ENCODE data around the gene MAGI3.
"Not testable (repeated sequence)": the region's sequence is repeated elsewhere in the genome, so short reads cannot be mapped to it uniquely, and the experiment has no call there.

MAGI3 gene

DNA sequence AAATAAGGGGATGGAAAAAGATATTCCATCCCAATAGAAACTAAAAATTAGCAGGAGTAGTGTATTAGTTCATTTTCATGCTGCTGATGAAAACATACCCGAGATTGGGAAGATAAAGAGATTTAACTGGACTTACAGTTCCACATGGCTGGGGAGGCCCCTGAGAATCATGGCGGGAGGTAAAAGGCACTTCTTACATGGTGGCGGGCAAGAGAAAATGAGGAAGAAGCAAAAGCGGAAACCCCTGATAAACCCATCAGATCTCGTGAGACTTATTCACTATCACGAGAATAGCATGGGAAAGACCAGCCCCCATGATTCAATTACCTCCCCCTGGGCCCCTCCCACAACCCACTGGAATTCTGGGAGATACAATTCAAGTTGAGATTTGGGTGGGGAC, 327.2 kb downstream of the MAGI3 start:
- not testable (repeated sequence) for DNase-seq

- not testable (repeated sequence) for DNase-seq
These were observed 328.3 kb downstream of the MAGI3 start for GRCh38 chr1:113718621-113719020.

DNA sequence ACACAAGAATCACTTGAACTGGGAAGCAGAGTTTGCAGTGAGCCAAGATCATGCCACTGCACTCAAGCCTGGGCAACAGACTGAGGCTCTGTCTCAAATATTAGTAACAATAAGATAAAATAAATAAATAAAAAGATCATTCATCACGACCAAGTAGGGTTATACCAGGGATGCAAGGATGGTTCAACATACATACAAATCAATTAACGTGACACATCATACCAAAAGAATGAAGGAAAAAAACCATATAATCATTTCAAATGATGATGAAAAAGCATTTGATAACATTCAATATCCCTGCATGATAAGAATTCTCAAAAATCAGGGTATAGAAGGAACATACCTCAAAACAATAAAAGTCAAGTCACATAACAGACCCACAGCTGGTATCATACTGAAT, 330.7 kb downstream of the MAGI3 start:
- no peak for DNase-seq

DNA sequence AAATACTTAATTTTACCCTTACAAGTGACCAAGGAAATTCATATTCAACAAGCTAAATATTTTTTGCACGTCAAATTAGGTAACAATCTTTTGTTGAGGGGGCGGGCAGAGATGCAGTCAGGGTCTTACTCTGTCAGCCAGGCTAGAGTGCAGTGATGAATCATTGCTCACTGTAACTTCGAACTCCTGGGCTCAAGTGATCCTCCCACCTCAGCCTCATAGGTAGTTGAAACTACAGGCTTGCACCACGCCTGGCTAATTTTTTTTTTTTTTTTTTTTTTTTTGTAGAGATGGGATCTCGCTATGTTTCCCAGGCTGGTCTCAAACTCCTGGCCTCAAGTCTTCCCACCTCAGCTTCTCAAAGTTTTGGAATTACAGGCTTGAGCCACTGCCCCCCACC, 342.5 kb downstream of the MAGI3 start:
- DNase-seq, result no peak

DNA sequence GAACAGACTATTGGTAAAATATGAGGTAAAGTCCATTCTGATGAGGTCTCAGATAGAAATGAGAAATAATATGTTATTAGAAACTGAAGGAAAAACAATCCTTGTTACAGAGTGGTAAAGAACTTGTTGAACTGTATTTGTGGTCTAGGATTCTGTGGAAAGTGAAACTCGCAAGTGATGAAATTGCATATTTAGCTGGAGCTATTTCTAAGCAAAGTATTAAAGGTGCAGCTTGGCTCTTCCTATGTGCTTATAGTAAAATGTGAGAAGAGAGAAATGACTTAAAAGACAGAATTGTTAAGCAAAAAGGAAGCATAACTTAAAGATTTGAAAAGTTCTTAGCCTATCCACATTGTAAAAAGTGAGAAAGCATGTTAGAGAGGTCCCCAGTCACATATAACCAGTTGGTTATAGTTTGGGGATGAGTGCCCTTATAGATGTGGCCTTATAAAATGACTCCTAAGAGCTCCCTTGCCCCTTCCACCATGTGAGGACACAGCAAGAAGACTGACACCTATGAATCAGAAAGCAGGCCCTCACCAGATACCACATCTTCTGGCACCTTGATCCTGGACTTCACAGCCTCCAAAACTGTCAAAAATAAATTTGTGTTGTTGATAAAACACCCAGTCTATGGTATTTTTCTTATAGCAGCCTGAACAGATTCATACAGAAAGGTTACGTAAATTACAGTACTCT, 344.2 kb downstream of the MAGI3 start:
- no peak for DNase-seq

Measured in stimulated activated CD4-positive, alpha-beta T cell treated with anti-CD3 and anti-CD28 coated beads, Interleukin-4, amount 100 ng/mL, for 24 hours (primary cell).